GM21390 (cell line): Measurements from ENCODE around the gene C20orf202.

Experiments
- ATAC-seq: cut with Tn5 transposase; IDR thresholded peaks from one replicate; pipeline ENCODE4 v1.9.1; 2021; ENCODE audit not compliant: unreplicated experiment

C20orf202 gene

GRCh38 chr20:1184260-1184637, 19.0 kb upstream of the C20orf202 start:
- no peak for ATAC-seq

GRCh38 chr20:1184638-1185315, 18.5 kb upstream of the C20orf202 start, which contains the start of gene TMEM74B:
Gene TMEM74B (minus strand): TSS chr20:1184981. CDS start chr20:1183801, 1,180 bp downstream.
- no peak for ATAC-seq

GRCh38 chr20:1185316-1185741, 17.9 kb upstream of the C20orf202 start:
- no peak for ATAC-seq

- ATAC-seq, result no peak
These were observed 17.4 kb upstream of the C20orf202 start for GRCh38 chr20:1185790-1186334.

GRCh38 chr20:1186367-1186991, 16.8 kb upstream of the C20orf202 start:
- no peak for ATAC-seq

GRCh38 chr20:1187605-1188171, 15.6 kb upstream of the C20orf202 start:
- no peak for ATAC-seq

- ATAC-seq, result no peak
These were observed 14.9 kb upstream of the C20orf202 start for GRCh38 chr20:1188347-1188746.

GRCh38 chr20:1189827-1190226, 13.4 kb upstream of the C20orf202 start:
- ATAC-seq, result no peak

- no peak for ATAC-seq
These were observed 12.4 kb upstream of the C20orf202 start for GRCh38 chr20:1190847-1191246.

GRCh38 chr20:1191299-1191698, 12.0 kb upstream of the C20orf202 start:
- no peak for ATAC-seq

GRCh38 chr20:1195226-1195625, 8.0 kb upstream of the C20orf202 start:
- ATAC-seq, result no peak

- no peak for ATAC-seq
These were observed 6.6 kb upstream of the C20orf202 start for GRCh38 chr20:1196634-1197033.

GRCh38 chr20:1197801-1198200, 5.5 kb upstream of the C20orf202 start:
- no peak for ATAC-seq

- ATAC-seq, result no peak
These were observed 4.5 kb upstream of the C20orf202 start for GRCh38 chr20:1198751-1199150.

GRCh38 chr20:1199212-1199873, 3.9 kb upstream of the C20orf202 start:
- no peak for ATAC-seq

- ATAC-seq, result no peak
These were observed 3.3 kb upstream of the C20orf202 start for GRCh38 chr20:1199964-1200363.

- ATAC-seq, result no peak
These were observed 376 bp downstream of the C20orf202 start for GRCh38 chr20:1203630-1204029.

- ATAC-seq, result no peak
These were observed 859 bp downstream of the C20orf202 start for GRCh38 chr20:1204113-1204512.

- ATAC-seq, result no peak
These were observed 1.3 kb downstream of the C20orf202 start for GRCh38 chr20:1204576-1204975.

- no peak for ATAC-seq
These were observed 2.5 kb downstream of the C20orf202 start for GRCh38 chr20:1205802-1206201.

- ATAC-seq, result no peak
These were observed 3.3 kb downstream of the C20orf202 start for GRCh38 chr20:1206366-1207148.
